Erythroblast (primary cell): ENCODE data around the gene C2orf66.

ENCODE experiments used
- GATA1 ChIP-seq: IDR thresholded peaks from 2 replicates; pipeline ENCODE4 v1.6.1; 2011; ENCODE audit warnings: low read depth, mild to moderate bottlenecking, control low read depth, low read length, moderate library complexity
- POLR2A ChIP-seq: IDR thresholded peaks from 2 replicates; pipeline ENCODE4 v1.6.1; 2011; ENCODE audit warnings: mild to moderate bottlenecking, low read length

GRCh38 chr2:196823750-196824522, 14.8 kb upstream of the C2orf66 start:
- TF ChIP-seq POLR2A (no peak), GATA1 (no peak)
